Ascending aorta (tissue), 2 donors: ENCODE results near the gene NDFIP1. TPM values are rescaled to one million over a fixed set of nuclear protein-coding genes. Genes with fewer than 3 reads are reported as not detected.
"Not testable (repeated sequence)": the region's sequence is repeated elsewhere in the genome, so short reads cannot be mapped to it uniquely, and the experiment has no call there.

Source experiments
- DNase-seq, 2 donors: peaks; one replicate each; pipeline ENCODE4 v3.0.0-alpha.2; 2019; ENCODE audit warnings: low spot score in 2 of 2
- H3K27ac ChIP-seq, 2 donors: fragments of 200-600 bp; sonication (generic); one replicate each; pipeline ENCODE4 v1.5.1; 2016 to 2017; ENCODE audit warnings: mild to moderate bottlenecking in 1 of 2
- H3K27me3 ChIP-seq: fragments of 200-600 bp; sonication (generic); one replicate; pipeline ENCODE4 v1.5.1; 2017
- H3K36me3 ChIP-seq, 2 donors: fragments of 200-600 bp; sonication (generic); one replicate each; pipeline ENCODE4 v1.5.1; 2016
- H3K4me1 ChIP-seq, 2 donors: fragments of 200-600 bp; sonication (generic); one replicate each; pipeline ENCODE4 v1.5.1; 2016 to 2017; ENCODE audit warnings: mild to moderate bottlenecking in 1 of 2
- H3K4me3 ChIP-seq, 2 donors: fragments of 200-600 bp; sonication (generic); one replicate each; pipeline ENCODE4 v1.5.1; 2016 to 2017; ENCODE audit warnings: mild to moderate bottlenecking in 1 of 2
- H3K9me3 ChIP-seq, 2 donors: fragments of 200-600 bp; sonication (generic); one replicate each; pipeline ENCODE4 v1.5.1; 2016
- CTCF ChIP-seq, 3 experiments: fragments of 200-600 bp in 2 of 3; fragments of 450-650 bp in 1 of 3; sonication (generic) in 2 of 3; IDR thresholded peaks; one replicate each; pipeline ENCODE4 v1.5.1; 2016 to 2019; ENCODE audit warnings: antibody characterized with exemption in 3 of 3, mild to moderate bottlenecking in 1 of 3, moderate library complexity in 1 of 3
- intact Hi-C: fragments of 100-400 bp; cut with DNase I; formaldehyde crosslinking; loops from one replicate; pipeline ENCODE4 v1.15.1; 2023
- total RNA-seq: library from RNA; depleted of rRNA; stranded (reverse); fragments of >200 nt; gene quantifications from one replicate; pipeline ENCODE4 v1.1.0, GENCODE V29; 2016

Gene NDFIP1
- total RNA-seq, 1 donor from 2014 or later, result 310 TPM

- Histone ChIP-seq H3K36me3 (peaks cover 12 to 29% of the 10 kb centered on the region in 2 donors), H3K4me3 (no peak overlapping the region), H3K27ac (no peak overlapping the region), H3K9me3 (no peaks in the 10 kb centered on the region), H3K4me1 (peaks cover 0 to 7% of the 10 kb centered on the region in 2 donors), H3K27me3 (no peaks in the 10 kb centered on the region)
- TF ChIP-seq CTCF (IDR thresholded peaks at IDR 0.05), result no peak
- intact Hi-C loops, result loop anchor here (1.0 to 5.0 kb wide), 4 partner anchors 65 to 735 kb away; no protein-coding TSS in a partner anchor
- no peak for DNase-seq
Observed at GRCh38 chr5:142152384-142152732, 43.8 kb downstream of the NDFIP1 start.

GRCh38 chr5:142153674-142154448 is 45.3 kb downstream of the NDFIP1 start:
- no peak for DNase-seq
- H3K27me3 ChIP-seq, result no peaks in the 10 kb centered on the region
- intact Hi-C loops, result loop anchor here (5.0 kb wide), 3 partner anchors 63 to 733 kb away; no protein-coding TSS in a partner anchor
- peaks cover 0 to 7% of the 10 kb centered on the region in 2 donors for H3K4me1 ChIP-seq
- H3K36me3 ChIP-seq, result peaks cover 8 to 15% of the 10 kb centered on the region in 2 donors
- no peak overlapping the region for H3K27ac ChIP-seq
- H3K9me3 ChIP-seq, result no peaks in the 10 kb centered on the region
- no peak for TF ChIP-seq CTCF (IDR thresholded peaks at IDR 0.05)
- H3K4me3 ChIP-seq, result no peak overlapping the region

GRCh38 chr5:142154449-142154841 is 45.9 kb downstream of the NDFIP1 start:
- intact Hi-C loops, result loop anchor here (5.0 kb wide), 3 partner anchors 63 to 733 kb away; no protein-coding TSS in a partner anchor
- H3K36me3 ChIP-seq, result peaks cover 8 to 12% of the 10 kb centered on the region in 2 donors
- not testable (repeated sequence) for DNase-seq, H3K4me3 ChIP-seq, H3K27ac ChIP-seq, H3K9me3 ChIP-seq, H3K4me1 ChIP-seq, H3K27me3 ChIP-seq

GRCh38 chr5:142156839-142157463 is 48.4 kb downstream of the NDFIP1 start:
- TF ChIP-seq CTCF (IDR thresholded peaks at IDR 0.05), result no peak
- peaks cover 0 to 7% of the 10 kb centered on the region in 2 donors for H3K4me1 ChIP-seq
- no peak overlapping the region for H3K27ac ChIP-seq
- no peak overlapping the region for H3K4me3 ChIP-seq
- no peak for DNase-seq
- H3K36me3 ChIP-seq, result peaks cover 7 to 8% of the 10 kb centered on the region in 2 donors
- no peaks in the 10 kb centered on the region for H3K9me3 ChIP-seq
- intact Hi-C loops, result loop anchor here (5.0 kb wide), 1 partner anchor 540 kb away; no protein-coding TSS in a partner anchor
- no peaks in the 10 kb centered on the region for H3K27me3 ChIP-seq

GRCh38 chr5:142159354-142159753 is 50.8 kb downstream of the NDFIP1 start:
- TF ChIP-seq CTCF (IDR thresholded peaks at IDR 0.05), result no peak
- DNase-seq, result no peak
- Histone ChIP-seq H3K27me3 (no peaks in the 10 kb centered on the region), H3K36me3 (peaks cover 4 to 7% of the 10 kb centered on the region in 2 donors), H3K9me3 (no peaks in the 10 kb centered on the region), H3K4me1 (no peaks in the 10 kb centered on the region), H3K27ac (no peak overlapping the region), H3K4me3 (no peak overlapping the region)
- intact Hi-C loops, result loop anchor here (5.0 kb wide), 1 partner anchor 538 kb away; no protein-coding TSS in a partner anchor

GRCh38 chr5:142164315-142164714 is 55.7 kb downstream of the NDFIP1 start:
- no peak overlapping the region for H3K4me3 ChIP-seq
- peak in 1 of 2 donors; percentile 28 for DNase-seq
- intact Hi-C loops, result no loop called here
- H3K9me3 ChIP-seq, result no peaks in the 10 kb centered on the region
- no peaks in the 10 kb centered on the region for H3K27me3 ChIP-seq
- TF ChIP-seq CTCF (IDR thresholded peaks at IDR 0.05), result no peak
- no peaks in the 10 kb centered on the region for H3K4me1 ChIP-seq
- H3K27ac ChIP-seq, result no peak overlapping the region
- H3K36me3 ChIP-seq, result peaks cover 0 to 4% of the 10 kb centered on the region in 2 donors
